Hematopoietic multipotent progenitor cell treated with erythropoietin and hydrocortisone succinate and interleukin-3 and kit ligand, for 17 days (in vitro differentiated cells): Measurements from ENCODE around the gene SPRR1A.
"Not testable (repeated sequence)": the region's sequence is repeated elsewhere in the genome, so short reads cannot be mapped to it uniquely, and the experiment has no call there.

Experiments used
- DNase-seq: peaks from one replicate; pipeline ENCODE4 v3.0.0-alpha.2; 2015; ENCODE audit warnings: low spot score

SPRR1A gene

DNA sequence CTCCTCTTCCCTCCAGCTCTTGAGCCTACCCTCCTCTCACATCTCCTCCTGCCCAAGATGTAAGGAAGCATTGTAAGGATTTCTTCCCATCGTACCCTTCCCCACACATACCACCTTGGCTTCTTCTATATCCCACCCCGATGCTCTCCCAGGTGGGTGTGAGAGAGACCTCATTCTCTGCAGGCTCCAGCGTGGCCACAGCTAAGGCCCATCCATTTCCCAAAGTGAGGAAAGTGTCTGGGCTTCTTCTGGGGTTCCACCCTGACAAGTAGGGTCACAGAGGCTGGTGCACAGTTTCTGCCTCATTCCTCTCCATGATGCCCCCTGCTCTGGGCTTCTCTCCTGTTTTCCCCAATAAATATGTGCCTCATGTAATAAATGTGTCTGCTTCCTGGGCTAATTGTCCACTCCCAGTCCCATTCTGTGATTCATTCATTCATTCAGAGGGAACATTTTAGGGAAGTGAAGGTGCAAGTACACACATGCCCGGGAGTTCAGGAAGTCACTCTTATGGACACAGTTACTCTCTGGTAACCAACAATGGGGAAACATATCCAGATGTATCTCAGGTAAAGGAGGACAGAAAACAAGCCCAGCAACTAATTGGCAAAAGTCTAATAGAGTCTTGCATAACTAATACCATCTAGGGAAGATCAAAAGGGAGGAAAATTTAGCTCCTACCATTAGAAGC, 11.5 kb upstream of the SPRR1A start:
- DNase-seq: no peak

DNA sequence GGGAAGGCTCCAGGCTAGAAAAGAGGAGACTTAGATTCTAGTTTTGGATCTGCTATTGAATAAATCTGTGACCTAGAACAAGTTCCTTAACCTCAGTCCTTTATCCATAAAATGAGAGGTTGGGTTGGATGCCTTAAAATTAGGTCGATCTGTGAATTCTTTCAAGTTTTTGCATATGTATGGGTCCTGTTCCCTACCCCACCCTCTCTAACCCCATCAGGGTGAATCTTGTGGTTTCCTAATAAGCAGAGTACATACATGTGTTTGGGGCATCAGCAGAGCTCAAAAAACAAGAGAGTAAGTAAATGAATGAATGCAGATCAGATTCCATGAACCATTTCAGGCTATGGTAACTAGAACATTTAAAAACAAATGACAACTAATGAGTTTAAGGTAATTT, 7.2 kb upstream of the SPRR1A start:
- no peak for DNase-seq

GRCh38 chr1:152977614-152978013, 6.3 kb upstream of the SPRR1A start:
- no peak for DNase-seq

DNA sequence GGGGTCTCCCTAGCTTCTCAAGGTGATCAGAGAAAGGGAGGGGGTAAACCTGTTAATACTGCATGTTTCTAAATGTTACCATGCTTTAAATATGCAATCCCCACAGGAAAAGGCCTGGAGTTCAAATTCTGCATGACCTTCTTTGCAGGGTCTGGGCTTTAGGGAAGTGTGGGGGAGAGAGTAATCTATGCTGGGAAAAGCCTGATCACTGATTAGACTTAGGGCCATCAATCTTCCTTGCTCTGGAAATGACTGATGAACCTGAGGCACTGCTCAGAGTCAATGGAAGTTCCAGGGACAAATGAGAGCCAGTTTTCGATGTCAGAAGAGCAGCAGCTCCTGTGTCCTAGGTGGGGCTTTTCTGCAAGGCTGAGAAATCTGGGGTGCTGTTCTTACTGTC, 3.2 kb upstream of the SPRR1A start:
- DNase-seq: no peak

- DNase-seq: no peak
Measured at GRCh38 chr1:152981146-152981871, 2.6 kb upstream of the SPRR1A start.

GRCh38 chr1:152982076-152982475, 1.8 kb upstream of the SPRR1A start:
- no peak for DNase-seq

DNA sequence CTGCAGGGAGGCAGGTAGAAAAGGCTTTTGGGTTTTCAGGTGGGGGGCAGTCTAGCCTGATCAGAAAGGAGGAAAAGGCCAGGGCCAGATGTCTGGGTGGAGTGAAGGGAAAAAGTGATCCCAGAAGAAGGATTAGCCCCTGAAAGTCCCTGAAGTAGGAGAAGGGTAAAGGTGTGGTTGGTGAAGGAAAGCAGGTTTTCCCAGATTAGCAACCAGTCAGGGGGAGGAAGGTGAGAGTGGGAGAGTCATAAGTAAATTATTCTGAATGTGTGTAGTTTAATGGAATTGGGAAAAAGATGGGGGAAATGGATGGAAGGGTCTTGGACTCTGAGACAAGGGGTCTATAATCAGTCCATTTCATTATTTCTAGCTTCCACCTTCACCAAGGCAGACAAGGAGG, 647 bp upstream of the SPRR1A start:
- no peak for DNase-seq

GRCh38 chr1:152986578-152986977, 2.7 kb downstream of the SPRR1A start:
- no peak for DNase-seq

GRCh38 chr1:152993186-152993585, 9.3 kb downstream of the SPRR1A start:
- DNase-seq: no peak

- DNase-seq: no peak
Measured at GRCh38 chr1:152995842-152996241, 12.0 kb downstream of the SPRR1A start.

DNA sequence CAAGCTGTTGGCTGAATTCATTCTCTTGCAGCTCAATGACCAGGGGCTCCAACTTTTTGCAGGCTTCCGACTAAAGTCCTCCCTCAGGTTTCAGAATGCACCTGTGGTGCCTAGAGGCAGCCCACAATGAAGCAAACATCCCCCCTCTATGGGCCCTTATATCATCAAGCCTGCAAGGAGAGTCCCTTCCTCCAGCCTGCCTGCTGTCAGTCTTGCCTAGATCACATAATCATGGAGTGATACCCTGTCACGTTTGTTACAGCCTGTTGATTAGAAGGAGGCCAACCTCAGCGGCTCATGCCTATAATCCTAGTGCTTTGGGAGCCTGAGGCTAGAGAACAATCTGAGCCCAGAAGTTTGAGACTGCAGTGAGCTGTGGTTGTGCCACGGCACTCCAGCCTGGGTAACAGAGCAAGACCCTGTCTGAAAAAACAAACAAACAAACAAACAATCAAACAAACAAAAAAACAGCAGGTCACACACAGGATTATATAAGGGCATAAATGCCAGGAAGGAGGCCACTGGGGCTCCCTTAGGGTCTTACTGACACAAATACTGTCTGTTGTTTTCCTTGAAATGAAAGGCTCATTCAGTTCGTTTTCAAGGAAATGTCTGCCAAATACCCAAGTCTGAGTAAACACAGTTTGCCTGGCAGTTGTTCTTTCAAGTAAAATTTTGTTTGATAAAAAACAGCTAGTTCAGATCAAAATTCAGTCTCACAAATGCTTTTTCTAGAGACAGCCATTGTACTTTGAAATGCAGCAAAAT, 12.9 kb downstream of the SPRR1A start:
- no peak for DNase-seq

DNA sequence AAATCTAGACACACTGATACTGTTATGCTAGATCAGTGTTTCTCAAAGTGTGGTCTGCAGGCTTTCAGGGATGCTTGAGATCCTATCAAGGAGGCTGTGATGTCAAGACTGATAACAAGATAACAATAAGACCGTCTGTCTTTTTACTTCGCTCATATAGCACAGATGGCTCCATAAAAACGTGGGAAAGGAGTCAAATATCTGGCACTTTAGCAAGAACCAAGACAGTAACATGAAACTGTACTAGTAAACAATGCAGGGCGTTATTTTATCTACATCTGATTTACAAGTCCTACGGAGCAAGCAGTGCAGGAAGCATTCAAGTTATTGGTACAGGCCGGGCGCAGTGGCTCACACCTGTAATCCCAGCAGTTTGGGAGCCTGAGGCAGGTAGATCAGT, 14.0 kb downstream of the SPRR1A start:
- DNase-seq: no peak

DNA sequence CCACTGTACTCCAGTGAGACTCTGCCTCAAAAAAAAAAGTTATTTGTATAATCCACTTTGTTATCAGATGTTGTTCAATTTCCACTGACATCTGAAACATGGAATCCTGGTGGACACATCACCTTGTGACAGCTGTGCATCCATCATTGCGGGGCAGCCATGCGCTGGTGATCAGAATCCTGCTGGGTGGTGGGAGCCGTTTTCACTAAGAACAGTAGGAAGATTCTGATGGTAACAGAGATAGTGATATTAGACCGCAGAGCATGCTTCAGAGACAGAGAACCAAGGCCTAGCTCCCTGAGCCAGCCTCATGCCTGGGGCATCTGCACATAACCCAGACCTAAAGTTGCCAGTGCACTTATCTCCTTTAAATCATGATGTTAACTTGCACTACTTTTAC, 14.6 kb downstream of the SPRR1A start:
- no peak for DNase-seq

GRCh38 chr1:152999818-153000217, 15.9 kb downstream of the SPRR1A start:
- DNase-seq: no peak

DNA sequence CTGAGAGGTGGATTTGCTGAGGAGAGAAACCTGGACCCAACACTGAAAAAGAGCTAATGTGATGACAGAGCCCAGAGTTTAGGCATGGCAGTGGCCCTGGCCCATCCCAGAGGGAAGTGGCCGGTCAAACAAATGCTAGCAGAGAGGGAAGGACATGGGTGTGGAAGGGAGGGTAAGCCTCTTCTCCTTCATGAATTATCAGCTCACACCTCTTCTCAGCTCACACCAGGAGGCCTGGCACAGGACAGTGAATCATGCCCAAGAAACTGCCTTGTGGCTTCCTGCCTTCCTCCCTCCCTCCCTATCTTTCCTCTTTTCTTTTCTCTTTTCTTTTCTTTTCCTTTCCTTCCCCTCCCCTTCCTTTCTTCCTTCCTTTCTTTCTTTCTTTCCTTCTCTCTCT, 16.4 kb downstream of the SPRR1A start:
- no peak for DNase-seq

DNA sequence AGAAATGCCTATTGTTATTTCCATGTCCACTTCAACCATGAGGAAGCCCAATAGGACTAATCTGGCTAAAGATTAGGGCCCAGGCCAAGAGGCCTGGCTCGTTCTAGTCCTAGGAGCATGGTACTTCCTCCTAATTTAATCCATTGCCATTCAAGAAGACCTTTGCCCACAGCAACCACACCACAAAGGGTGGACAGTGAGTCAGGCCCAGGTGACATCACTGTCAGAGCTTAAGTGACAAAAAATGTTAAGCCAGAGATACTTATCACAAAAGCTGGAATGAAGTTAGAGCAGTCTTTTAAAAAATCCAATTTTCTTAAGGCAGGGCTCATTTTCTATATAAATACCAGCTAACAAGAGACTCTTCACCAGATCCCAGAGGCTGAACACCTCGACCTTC, 17.5 kb downstream of the SPRR1A start, which contains the start of gene SPRR3:
SPRR3 (plus strand) TSS at position 368 of the 400 bp plus-strand sequence. CDS start 1,272 bp downstream, outside the sequence.
- no peak for DNase-seq

DNA sequence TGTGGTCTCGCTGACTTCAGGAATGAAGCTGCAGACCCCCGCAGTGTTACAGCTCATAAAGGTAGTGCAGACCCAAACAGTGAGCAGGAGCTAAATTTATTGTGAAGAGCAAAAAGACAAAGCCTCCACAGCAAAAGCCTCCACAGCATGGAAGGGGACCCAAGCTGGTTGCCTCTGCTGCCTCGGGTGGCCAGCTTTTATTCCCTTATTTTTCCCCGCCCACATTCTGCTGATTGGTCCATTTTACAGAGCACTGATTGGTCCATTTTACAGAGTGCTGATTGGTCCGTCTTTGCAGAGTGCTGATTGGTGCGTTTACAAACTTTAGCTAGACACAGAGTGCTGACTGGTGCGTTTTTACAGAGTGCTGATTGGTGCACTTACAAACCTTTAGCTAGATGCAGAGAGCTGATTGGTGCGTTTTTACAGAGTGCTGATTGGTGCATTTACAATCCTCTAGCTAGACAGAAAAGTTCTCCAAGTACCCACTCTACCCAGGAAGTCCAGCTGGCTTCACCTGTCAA, 27.4 kb downstream of the SPRR1A start:
- not testable (repeated sequence) for DNase-seq

- not testable (repeated sequence) for DNase-seq
Measured at GRCh38 chr1:153021829-153022228, 37.9 kb downstream of the SPRR1A start.

DNA sequence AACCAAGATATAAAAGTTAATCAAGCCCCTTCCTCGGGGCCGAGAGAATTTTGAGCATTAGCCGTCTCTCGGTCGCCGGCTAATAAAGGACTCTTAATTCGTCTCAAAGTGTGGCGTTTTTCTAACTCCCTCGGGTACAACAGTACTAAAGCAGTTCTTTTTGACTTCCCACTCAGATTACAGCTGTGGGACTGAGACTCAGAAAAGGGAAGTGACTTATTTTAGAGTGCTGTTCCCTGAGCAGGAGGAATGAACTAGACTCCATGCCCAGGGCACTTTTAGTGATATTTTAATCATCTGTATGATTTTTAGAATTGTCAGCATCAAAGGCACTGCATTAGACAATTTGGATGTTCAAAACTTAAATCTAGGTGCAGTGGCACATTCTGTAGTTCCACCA, 38.5 kb downstream of the SPRR1A start:
- not testable (repeated sequence) for DNase-seq

DNA sequence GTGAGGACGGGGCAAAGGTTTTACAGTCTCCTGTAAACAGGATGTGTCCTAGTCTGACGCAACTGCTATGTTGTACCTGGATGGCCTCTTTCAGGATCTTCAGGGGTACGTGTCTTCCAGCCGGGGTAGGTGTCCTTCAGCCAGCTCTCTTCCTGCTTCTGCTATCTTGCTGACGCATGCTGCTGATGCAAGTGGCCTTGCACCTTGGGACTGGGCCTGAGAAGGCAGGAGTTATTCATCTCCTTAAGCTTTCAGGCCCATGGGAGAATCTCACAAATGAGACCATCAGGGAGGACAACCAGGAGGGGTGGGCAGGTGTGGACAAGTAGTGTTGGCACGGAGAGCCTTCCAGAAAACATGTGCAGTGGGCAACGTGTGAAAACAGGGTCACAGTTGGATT, 39.2 kb downstream of the SPRR1A start:
- DNase-seq: no peak

DNA sequence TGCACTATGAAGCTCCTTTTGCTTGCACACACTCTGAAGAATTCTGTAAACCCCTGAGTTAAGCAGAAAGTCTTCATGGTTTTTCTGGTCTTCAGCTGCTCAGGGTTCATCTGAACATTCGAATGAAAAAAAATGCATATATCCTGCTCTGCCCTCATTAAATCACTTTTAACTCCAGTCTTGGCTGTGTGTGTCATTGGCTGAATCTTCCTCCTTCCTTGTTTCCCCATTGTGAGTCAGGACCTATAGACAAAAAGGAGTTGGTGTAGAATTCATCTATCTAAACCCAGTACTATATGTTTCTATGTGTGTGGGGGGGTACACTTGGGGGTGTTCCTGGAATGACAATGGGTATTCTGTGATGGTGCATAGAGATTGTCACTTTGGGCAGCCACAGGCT, 40.5 kb downstream of the SPRR1A start:
- no peak for DNase-seq

- DNase-seq: no peak
Measured at GRCh38 chr1:153025797-153026196, 41.9 kb downstream of the SPRR1A start.

DNA sequence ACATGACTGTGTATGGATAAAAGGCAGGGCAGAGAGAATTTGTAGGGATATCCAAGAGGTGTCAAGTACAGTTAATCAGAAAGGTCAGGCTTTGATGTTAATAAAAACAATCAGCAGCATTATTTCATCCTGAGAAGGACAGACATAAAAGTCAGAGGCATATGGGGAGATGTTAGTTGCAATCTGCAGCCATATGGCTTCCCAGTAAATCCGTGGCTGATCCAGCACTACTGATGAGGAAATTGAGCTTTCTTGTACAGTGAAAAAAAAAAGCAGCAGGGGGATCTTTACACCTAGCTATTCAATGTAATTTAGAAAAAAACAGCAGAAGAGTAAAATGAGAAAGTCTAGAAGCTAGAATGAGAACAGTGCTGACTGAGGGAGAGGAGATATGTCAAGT, 44.9 kb downstream of the SPRR1A start:
- no peak for DNase-seq
